Measurements from ENCODE around the gene SHROOM3.
"Not testable (repeated sequence)": the region's sequence is repeated elsewhere in the genome, so short reads cannot be mapped to it uniquely, and the experiment has no call there.

Gene SHROOM3

DNA sequence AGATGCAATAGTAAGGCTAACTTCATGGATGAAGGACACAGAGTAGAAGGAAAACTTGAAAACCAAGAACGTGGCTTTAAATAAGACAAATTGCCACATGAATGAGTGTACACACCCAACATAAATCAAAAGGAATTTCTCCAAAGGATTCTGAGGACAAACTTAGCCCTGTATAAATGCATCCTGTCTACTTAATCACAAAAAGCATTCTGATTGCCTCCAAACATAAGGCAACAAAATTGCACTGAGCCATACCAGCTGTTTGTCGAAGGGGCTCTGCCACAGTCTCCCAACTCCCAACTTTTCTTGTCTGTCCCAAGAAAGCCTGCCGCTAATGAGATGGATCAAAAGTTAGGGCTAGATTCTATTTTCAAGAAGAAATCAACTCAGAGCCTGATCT, 268.6 kb downstream of the SHROOM3 start:
- no peak for DNase-seq

DNA sequence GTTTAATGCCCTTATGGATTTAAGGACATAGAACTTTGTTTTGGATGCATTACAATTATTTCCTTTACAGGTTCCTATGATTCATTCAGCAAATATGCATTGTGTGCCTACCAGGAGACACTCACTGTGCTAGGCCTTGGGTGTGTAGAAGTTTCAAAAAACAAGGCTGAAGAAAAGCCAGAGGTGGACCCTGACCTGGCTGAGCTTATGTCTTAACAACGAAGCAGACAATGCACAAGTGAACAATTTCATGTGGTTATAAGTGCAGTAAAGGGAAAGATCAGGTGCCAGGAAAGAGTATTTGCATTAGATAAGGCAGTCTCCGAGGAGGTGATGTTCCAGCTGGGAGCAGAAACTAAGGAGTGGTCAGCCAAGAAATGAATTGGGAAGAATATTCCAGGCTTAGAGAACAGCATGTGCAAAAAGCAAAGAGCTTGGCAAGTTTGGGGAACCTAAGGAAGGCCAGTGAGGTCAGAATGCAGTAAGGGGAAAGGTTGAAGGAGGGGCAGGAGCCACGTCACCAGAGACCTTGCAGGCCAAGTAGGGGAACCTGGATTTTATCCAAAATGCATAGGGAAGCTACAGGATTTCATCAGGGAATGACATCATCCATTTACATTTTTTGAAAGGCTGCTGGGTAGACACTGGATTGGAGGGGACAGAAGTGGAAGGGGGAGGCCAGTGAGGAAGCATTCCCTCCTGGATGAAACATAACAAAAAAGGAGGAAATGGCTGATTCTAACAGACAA, 269.3 kb downstream of the SHROOM3 start:
- DNase-seq = no peak

DNA sequence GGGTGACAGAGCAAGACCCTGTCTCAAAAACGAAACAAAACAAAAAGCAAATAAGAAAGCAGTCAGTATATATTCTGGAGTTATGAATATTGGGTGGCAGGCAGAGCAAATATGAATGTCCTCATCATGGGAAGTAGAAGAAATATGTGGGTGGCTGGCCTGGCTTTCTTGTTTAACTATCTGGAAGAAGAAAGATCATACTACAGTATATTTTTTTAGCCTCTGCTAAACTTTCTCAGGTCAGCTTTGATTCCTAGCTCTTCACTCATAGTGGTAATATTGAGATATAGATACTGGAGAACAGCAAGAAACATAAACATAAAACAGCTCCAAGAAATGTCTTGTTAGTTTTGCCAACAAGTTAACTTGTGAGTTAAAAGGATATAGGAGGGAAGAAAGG, 270.4 kb downstream of the SHROOM3 start:
- DNase-seq = no peak

DNA sequence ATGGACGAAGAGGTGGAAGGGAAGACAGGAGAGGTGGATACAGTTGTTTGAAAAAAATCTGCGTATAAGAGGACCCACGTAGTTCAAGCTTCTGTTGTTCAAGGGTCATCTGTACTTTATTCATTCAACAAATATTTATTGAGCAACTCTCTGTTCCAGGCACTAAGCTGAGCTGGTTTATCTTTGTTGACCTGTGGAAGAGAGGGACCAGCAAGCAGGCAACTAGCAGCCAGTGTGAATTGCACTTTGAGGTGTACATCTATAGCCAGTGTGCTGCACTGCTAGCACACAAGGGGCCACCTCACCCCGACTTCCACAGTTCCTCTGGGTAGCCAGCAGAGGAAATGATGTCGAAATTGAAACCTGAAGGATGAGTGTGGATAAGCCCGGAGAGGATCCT, 271.6 kb downstream of the SHROOM3 start:
- DNase-seq = no peak

DNA sequence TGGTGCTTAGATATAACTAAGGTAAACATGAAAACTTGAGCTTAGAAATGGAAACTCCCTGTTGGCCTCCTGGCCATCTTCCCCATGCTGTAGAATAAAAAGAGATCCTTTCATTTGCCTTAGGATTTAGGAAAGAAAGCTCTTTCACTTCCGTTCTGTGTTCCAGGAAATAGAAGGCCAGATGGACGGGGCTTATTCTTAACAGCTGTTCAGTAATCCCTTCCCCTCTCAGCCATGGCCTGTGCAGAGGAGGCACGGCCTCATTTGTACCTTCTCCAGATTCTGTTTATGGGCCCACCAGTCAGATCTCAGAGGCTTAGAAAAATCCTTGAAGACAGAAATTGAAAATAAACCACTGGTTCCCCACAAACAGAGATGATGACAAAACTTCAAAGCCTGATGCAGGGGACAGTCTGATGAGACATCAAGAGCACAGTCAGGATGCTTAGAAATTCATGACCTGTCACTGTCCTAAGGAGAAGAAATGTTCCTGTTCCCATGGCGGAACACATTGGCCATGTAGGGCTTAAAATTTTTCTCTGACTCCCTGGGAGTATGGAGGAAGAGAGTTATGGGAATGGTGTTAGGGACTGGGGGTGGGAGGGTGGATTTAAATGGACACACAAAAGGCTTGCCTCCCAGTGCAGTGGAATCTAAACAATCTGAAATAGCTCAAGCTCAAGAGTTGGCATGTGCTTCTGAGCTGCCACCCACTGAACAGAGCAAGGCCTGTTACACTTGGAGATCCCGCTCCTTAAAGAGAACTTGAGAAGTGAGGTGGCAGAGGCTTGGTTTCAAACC, 274.1 kb downstream of the SHROOM3 start:
- DNase-seq = no peak

DNA sequence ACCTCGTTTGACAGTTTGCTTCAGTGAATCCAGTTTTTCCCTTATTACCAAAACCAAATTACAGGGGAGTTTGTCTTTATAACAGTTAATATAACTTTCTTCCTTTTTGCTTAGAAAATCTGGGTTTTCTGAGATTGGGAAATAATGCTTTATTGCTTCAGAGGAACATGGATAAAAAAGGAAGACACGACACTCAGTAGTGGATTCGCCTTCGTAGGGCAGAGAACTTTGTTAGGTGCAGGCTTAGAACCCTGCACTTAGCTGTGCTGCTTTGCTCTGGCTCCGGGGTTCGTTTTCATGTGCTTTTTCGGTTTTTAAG, 274.7 kb downstream of the SHROOM3 start:
- no peak for DNase-seq

DNA sequence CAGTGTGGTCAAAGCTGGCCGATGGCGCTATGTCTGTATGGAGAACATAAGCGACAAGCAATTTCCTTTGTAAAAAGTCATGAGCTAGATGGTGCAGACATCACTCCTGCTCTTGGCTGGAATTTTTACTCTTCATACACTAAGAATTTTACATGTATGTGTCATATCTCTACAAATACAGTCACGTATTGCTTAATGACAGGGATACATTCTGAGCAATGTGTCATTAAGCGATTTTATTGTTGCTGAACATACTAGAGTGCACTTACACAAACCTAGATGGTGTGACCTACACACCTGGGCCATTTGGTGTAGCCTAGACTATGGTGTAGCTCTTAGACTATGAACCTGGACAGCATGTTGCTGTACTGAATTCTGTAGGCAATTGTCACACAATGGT, 277.5 kb downstream of the SHROOM3 start:
- DNase-seq = no peak

DNA sequence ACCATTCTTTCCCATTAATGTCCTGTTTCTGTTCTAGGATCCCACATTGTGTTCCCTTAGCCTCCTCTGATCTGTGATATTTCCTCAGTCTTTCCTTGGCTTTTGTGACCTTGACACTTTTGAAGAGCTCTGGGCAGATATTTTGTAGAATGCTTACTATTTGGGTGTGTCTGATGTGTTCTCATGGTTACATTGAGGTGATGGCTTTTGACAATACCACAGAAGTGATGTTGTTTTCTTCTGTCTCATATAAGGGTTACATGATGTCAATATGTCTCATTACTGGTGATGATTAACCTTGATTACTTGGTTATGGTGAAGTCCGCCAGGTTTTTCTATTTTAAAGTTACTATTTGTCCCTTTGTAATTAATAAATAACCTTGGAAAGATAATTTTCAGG, 279.2 kb downstream of the SHROOM3 start:
- no peak for DNase-seq

DNA sequence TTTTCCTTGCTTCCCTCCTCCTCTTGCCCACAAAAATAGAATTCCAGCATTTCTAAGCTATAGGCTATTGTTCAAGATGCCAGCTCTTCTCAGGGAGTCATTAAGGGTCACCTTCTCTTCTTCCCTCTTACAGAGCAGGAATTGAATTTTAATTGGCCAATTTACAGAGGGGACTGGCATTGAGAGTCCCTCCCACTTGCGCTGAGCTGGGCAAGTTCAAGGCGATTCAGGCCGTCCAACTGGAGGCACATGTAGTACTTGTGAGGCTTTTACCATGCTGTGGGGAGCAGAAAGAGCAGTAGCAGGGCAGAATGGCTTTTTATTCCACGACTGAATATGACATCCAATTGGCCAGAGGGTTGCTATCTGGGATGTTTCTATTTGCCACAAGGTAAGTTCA, 281.0 kb downstream of the SHROOM3 start:
- no peak for DNase-seq

DNA sequence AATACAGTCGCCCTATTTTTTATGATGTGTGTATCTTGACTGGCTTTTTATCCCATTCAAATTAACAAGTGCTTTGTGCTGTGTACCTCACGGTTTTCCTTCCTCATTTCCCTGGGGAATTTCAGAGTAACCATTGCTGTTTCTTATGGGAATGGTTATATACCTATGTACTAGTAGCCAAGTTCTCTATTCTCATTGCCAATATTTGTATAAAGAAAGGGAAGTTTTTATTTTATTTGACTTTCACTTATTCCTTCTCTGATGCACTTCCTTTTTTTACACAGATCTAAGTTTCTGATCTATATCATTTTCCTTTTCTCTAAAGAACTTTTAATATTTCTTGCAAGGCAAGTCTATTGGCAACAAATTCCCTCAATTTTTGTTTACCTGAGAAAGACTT, 281.6 kb downstream of the SHROOM3 start:
- DNase-seq = no peak

DNA sequence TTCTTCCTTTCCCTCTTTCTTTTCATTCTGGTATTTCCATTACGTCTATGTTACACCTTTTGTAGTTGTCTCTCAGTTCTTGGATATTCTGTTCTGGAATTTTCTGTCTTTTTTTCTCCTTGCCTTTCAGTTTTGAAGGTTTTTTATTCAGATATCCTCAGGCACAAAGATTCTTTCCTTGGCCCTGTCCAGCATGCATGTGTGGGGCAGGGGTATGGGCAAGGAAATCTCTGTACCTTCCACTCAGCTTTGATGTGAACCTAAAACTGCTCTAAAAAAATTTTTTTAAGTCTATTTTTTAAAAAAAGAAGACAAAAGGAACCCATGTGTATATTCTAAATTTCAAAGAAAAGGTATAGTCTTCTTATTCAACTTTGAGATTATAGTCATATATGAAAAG, 282.4 kb downstream of the SHROOM3 start:
- no peak for DNase-seq

DNA sequence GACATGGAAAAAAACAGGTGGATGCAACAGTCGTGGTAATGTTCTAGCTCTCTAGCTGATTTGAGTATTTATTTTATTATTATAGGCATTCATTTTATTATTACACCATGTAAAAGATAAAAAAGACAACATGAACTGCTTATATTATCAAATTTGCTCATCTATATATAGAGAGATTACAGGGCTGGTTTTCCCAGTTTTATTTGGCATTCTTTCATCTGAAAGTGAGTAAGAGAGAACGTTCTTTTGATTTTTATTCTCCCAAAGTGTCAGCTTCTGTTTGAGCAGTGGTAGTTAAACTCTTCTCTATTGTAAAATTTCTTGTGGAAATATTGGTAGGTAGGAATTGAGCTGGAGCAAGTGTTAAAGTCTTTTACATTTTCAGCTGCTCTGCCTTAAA, 283.0 kb downstream of the SHROOM3 start:
- DNase-seq = no peak

DNA sequence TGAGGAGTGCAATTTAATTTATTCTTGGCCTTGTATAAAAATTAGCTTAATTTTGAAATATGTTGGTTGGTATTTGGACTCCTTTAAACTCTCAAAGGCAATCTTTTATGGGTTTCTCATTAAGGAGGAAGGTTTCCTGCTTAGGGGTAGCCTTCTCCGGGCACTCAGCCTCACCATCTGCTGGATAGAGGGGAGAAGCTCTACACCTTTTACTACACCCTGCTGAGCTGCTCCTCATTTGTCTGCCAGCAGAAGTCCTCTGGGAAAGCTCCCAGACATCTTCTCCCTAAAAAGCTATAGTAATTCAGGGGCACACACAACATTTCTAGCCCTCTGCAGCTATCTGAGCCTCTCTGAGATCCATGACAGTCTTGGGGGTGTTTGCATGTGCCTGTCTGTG, 283.8 kb downstream of the SHROOM3 start:
- peak; percentile 24 for DNase-seq

DNA sequence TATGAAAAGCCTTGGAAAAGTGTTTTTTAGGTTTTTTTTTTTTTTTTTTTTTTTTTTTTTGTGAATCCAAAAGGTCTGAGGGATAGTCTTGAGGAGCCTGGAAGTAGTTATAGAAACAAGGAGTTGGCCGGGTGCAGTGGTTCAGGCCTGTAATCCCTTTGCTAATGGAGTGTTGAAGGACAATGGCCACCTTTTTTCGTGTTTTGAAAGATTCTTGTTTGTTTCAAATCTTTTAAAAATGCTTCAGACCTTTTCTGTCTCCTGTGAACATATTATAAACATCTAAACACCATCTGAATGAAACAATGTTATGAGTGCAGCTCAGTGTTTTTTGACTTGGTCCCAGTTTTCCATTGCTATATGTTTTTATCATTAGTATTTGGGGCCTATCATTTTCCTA, 285.1 kb downstream of the SHROOM3 start:
- DNase-seq = no peak

DNA sequence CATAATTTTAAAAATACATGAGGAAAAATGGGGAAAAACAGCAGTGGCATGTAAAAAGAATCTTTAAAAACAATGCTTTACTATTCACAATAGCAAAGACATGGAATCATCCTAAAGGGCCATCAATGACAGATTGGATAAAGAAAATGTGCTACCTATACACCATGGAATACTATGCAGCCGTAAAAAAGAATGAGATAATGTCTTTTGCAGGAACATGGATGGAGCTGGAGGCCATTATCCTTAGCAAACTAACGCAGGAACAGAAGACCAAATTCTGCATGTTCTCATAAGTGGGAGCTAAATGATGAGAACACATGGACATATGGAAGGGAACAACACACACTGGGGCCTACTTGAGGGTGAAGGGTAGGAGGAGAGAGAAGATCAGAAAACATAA, 287.1 kb downstream of the SHROOM3 start:
- DNase-seq = not testable (repeated sequence)

DNA sequence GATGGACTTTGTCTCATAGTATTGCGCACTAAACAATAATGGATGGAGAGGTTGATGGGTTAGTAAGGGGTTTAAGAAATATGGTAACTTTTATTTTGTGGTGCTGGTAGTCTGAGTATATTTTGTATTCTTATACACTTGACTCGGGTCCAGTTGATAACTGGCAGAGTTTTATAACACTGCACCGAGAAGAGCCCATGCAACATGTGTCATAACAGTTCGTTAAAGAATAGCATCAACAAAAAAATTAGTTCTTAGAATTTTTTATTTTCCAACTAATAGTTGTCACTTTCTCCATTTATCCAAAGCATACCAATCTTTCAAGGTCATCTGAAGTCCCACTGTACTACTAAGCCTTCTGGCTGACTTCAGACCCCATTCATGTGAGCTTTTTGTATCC, 287.8 kb downstream of the SHROOM3 start:
- no peak for DNase-seq

DNA sequence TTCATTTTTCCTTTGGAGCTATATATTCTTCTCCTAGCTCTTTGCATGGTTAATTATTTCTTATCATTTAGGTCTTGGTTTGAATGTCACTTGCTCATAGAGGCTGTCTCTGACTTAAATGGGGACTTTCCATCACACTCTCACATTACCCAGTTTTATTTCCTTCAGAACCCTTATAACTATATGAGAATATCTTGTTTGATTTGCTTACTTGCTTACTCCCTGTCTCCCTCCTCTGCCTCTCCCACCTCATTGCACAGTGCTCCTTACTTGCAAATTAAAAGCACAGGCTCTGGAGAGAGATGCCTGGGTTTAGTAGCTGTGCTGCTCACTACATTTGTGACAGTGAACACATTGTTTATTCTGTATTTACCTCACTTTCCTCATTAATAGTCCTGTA, 288.3 kb downstream of the SHROOM3 start:
- no peak for DNase-seq

DNA sequence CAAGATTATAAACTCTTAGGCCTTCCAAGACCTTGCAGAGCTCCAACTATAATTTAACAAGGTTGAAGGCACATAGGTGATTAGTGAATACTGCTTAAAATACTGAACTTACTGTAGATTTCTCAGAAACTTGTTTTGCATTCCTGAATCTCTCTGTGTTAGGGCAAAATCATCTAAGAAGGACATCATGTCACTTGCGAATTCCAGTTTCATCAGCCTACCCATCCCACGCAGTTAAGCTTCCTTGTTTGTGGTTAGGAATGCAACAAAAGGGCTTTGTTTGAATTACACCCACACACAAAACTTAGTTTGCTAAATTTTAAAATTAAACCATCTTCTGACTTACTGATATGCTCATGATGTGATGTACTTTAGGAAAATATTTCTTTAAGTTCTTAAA, 288.9 kb downstream of the SHROOM3 start:
- no peak for DNase-seq

DNA sequence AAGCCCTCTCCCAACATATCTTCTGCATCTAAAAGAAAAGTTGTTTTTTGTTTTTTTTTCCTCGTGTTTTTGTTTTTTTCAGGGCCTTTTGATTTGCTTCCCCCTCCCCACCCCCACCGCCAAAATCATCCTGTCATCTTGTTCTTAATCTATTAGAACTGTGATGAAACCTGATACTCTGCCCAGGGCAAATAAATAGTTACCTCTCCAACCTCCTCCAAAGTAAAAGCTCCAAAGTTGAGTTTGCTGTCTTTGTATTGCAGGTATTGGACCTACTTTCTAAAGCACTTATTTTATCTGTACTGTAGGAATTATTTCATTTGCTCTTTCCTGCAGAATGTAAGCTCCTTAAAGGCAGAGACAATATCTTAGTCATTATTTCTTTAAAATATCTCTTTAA, 290.0 kb downstream of the SHROOM3 start:
- DNase-seq = peak; percentile 30

DNA sequence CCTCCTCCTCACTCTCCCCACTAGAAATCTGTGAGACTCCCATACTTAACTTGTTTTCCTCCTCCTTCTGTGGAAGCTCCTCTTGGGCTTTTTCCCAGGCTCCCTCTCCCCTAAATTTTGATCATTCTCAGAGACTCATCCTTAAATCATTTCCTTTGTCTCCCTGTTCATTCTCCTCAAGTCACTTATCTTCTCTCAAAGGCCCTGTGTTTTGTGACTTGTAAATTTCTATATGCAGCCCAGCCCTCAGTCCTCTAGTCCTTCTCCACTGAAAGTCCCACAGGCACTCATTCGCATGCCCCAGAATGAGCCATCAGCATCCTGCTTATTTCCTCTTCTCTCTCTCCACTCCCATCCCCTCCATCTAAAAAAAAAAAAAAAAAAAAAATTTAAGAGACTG, 291.1 kb downstream of the SHROOM3 start:
- no peak for DNase-seq

DNA sequence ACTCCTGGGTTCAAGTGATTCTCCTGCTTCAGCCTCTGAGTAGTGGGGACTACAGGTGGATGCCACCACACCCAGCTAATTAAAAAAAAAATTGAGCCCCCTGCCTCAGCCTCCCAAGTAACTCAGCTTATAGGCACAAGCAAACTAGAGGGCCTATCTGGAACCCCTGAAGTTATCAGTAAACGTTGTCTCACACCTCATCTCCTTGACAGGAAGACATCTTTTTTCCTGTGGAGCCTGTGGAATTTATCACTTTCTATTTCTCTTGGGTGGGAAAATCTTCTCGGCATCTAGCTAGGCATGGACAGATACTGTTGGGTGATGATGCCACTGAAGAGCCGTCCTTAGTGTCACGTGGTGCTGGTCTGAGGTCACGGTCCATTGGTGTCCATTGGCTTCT, 291.6 kb downstream of the SHROOM3 start:
- no peak for DNase-seq

DNA sequence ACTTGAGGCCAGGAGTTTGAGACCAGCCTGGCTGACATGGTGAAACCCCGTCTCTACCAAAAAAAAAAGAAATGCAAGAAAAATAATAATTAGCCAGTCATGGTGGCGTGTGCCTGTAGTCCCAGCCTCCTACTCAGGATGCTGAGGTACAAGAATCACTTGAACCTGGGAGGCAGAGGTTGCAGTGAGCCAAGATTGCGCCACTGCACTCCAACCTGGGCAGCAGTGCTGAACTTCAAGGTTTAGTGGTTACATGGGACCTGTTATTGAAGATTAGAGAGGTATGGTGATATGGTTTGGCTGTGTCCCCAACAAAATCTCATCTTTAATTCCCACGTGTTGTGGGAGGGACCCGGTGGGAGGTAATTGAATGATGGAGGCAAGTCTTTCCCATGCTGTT, 292.9 kb downstream of the SHROOM3 start:
- DNase-seq = not testable (repeated sequence)

DNA sequence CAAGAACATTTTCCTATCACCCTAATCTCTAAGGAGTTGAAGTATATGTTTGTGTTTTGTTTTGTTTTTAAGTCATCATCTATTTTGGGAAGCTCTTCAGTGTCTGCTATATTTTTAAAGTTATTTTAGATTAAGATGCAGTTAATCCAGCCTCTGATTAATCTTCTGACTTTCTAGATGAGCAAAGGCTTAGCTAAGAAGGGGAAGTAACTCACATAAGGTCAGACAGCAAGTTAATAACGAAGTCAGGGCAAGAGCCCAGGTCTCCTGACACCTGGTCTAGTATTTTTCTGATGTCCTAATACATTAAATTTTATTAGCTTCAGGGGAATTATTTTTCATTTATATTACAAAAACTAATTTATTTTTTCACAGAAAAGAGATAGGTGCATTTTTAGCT, 294.4 kb downstream of the SHROOM3 start:
- no peak for DNase-seq

DNA sequence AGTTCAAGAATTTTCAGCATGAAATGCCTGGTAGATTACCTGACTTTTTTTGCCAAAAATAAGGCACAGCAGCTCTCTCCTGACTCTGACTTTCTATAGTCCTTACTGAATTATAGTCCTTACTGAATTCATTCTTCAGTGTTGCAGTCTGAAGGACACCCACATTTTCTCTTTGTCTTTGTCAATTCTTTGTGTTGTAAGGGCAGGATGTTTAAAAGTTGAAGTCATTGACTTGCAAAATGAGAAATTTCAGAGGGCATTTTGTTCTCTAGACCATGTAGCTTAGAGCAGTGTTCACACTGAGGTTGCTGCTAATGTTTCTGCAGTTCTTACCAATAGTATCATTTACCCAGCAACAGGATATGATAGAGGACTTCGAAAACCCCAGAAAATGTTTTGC, 295.0 kb downstream of the SHROOM3 start:
- no peak for DNase-seq

DNA sequence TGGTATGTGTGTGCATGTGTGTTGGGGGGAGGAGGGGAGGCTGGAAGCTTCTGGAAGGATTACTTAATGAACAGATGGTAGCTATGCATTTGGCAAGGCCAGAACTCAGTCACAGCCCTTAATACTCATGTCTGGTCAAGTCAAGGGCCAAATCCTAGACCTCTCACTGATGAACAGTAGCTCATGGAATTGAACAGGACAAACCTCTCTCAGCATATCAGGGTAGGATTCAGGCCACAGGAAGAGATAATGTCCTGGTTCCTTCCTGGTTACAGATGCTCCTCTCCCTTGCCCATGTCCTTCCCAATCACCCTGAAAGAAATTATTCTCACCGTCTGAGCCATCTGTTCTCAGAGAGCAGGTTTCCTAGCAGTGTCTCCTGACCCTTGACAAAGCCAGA, 297.2 kb downstream of the SHROOM3 start:
- peak; percentile 6 for DNase-seq

Measured in NCI-H146 (cell line).